ENCODE results near the gene RPL27.
"Not testable (repeated sequence)": the region's sequence is repeated elsewhere in the genome, so short reads cannot be mapped to it uniquely, and the experiment has no call there.

The RPL27 gene

DNA sequence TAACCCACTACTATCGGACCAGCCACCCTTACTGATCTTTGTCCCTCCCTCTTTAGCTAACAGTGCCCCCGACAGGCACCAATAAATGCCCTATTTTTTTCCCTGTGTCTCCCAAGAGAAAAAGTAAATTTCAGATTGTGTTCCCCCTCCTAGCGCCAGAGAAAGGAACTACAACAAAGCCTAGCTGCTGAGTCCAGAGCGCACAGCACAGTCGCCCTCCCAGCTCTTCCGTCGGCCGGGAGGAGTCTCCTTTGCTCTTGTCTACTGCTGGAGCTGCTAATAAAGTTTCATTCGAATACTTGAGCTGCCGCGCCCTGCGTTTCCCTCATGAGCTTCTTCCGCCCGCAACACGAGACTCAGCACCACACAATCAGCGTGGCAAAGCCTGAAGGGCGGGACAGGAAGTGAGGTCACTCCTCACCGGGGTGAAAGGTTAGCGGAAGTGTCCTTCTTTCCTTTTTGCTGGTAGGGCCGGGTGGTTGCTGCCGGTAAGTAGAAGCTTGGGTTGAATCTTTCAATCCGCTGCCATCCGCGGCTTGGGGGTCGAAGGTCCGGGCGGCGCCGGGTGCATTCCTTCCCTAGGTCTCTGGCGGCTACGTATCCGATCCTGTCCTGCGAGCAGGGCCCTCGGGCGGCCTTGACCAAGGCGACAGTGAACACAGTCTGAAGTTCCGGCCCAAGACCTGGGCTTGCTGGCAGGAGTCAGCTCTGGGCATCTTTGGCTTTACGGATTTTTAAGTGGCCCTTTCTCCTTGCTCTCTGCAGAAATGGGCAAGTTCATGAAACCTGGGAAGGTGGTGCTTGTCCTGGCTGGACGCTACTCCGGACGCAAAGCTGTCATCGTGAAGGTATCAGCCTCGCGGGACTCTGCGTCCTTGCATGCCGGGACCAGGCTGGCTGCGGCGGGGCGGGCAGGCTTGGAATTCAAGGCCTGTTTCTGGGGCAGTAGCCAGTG, at the start of gene RPL27:
RPL27 (plus strand) TSS at position 436 of the 955 bp plus-strand sequence; CDS start at position 768, 332 bp downstream.
- no peaks in the 10 kb centered on the region for H3K9me3 ChIP-seq (ENCODE audit: control insufficient read depth in 5 of 5, low read length in 5 of 5)
- H3K4me1 ChIP-seq (ENCODE audit: control insufficient read depth in 5 of 5, insufficient read depth in 5 of 5, low read length in 5 of 5): peaks cover 8 to 37% (median 36%) of the 10 kb centered on the region in 5 donors
- peak within 1 kb of the TSS; percentile 73 to 98 (median 92) for H3K4me3 ChIP-seq (ENCODE audit: low read depth in 1 of 5, low read length in 5 of 5)
- H3K27me3 ChIP-seq (ENCODE audit: control insufficient read depth in 5 of 5, insufficient read depth in 4 of 5, low read length in 5 of 5): no peaks in the 10 kb centered on the region
- peak within 1 kb of the TSS; percentile 75 to 99 (median 94) for H3K9ac ChIP-seq (ENCODE audit: low read length in 5 of 5)
- H3K36me3 ChIP-seq (ENCODE audit: control insufficient read depth in 5 of 5, insufficient read depth in 5 of 5, low read length in 5 of 5): peaks cover 7 to 44% (median 32%) of the 10 kb centered on the region in 5 donors
- H3K27ac ChIP-seq (ENCODE audit: low read depth, low read length): peak within 1 kb of the TSS; percentile 94

DNA sequence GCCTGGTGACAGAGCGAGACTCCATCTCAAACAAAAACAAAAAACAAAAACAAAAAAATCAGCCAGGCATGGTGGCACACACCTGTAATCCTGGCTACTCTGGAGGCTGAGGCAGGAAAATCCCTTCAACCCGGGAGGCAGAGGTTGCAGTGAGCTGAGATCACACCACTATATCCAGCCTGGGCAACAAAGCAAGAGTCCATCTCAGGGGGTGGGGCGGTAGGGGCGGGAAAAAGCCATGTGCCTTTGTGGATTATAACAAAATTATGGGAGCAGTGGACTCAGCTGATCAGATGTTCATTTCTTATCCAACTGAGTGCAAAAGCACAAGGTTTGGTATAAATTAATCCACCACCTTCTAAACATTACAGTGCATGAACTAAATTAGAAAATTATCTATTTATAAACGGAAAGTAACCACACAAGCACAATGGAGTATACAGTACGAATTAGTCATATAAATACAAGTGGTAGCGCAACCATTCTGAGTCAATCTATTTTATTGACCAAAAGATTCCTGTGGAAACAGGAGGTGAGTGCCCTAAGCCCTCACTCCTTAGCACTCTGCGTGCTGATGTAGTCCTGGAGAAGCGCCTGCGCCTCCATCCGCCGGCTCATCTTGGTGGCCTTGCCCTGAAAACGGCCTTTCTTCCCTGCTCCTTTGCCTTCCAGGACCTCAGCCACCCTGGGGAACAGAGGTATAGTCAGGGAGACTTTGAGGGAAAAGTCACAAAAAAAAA, 48.0 kb upstream of the RPL27 start:
- Histone ChIP-seq H3K27ac (ENCODE audit: low read depth, low read length) (no peak overlapping the region), H3K9ac (ENCODE audit: low read length in 5 of 5) (no peak overlapping the region), H3K4me1 (ENCODE audit: control insufficient read depth in 5 of 5, insufficient read depth in 5 of 5, low read length in 5 of 5) (peaks cover 0 to 5% (median 0%) of the 10 kb centered on the region in 5 donors), H3K36me3 (ENCODE audit: control insufficient read depth in 5 of 5, insufficient read depth in 5 of 5, low read length in 5 of 5) (peaks cover 11 to 72% (median 60%) of the 10 kb centered on the region in 5 donors), H3K9me3 (ENCODE audit: control insufficient read depth in 5 of 5, low read length in 5 of 5) (no peaks in the 10 kb centered on the region), H3K27me3 (ENCODE audit: control insufficient read depth in 5 of 5, insufficient read depth in 4 of 5, low read length in 5 of 5) (no peaks in the 10 kb centered on the region), H3K4me3 (ENCODE audit: low read depth in 1 of 5, low read length in 5 of 5) (no peak overlapping the region)

DNA sequence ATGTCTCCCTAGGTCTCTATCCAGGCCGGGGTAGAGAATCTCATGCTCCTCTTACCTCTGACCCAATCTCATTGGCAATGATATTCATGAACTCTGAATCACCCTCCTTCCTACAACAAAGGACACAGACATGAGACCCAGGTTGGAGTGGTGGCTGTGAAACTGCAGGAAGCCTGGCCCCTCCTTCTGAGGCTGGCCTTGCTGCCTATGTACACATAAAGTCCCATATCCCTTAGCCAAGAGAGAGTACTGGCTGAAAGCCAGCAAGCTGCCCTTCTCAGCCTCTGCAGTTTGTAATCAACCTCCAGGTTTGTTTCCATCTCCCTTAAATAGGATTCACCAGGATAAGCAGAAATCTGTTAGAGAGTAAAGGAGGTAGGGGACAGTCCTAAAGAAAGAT, 44.5 kb upstream of the RPL27 start:
- H3K9ac ChIP-seq (ENCODE audit: low read length in 5 of 5): no peak overlapping the region
- no peak overlapping the region for H3K4me3 ChIP-seq (ENCODE audit: low read depth in 1 of 5, low read length in 5 of 5)
- peaks cover 13 to 91% (median 77%) of the 10 kb centered on the region in 5 donors for H3K36me3 ChIP-seq (ENCODE audit: control insufficient read depth in 5 of 5, insufficient read depth in 5 of 5, low read length in 5 of 5)
- H3K27ac ChIP-seq (ENCODE audit: low read depth, low read length): no peak overlapping the region
- no peaks in the 10 kb centered on the region for H3K9me3 ChIP-seq (ENCODE audit: control insufficient read depth in 5 of 5, low read length in 5 of 5)
- H3K27me3 ChIP-seq (ENCODE audit: control insufficient read depth in 5 of 5, insufficient read depth in 4 of 5, low read length in 5 of 5): no peaks in the 10 kb centered on the region
- peaks cover 0 to 4% (median 0%) of the 10 kb centered on the region in 5 donors for H3K4me1 ChIP-seq (ENCODE audit: control insufficient read depth in 5 of 5, insufficient read depth in 5 of 5, low read length in 5 of 5)

DNA sequence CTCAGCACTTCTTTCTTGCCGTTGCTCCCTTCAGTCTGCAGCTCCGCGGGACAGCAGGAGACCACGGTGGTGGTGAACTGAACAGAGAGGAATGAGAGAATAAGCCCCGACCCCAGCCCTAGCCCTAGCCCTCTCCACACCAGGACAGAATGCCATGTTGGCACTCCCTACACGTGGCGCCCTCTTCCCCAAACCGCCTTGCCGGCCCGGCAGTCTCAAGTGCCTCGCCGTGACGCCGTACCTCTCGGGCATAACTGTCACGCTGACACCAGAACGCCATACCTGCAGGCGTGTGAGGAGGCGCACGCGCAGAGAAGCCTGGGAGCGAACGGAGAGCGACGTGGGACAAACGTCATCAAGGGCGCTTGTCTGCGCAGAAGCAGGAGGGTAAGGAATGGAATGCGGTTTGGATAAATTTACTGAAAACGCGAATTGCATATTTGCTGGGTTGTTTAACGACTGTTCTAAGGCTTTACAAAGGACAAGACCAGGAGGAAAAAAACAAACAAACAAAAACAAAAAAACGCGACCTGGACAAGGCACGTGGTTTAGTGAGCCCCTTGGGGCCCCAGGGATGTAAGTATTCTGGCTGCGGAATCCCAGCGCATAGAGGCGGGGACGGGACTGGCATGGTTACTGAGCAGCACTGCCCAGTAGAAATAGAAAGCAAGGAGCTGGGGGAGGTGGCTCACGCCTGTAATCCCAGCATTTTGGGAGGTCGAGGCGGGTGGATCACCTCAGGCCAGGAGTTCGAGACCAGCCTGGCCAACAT, 33.9 kb upstream of the RPL27 start, which contains the start of gene AARSD1:
AARSD1 (minus strand) TSS at position 294 of the 772 bp plus-strand sequence; CDS start at position 280, 14 bp downstream.
- Histone ChIP-seq H3K4me3 (ENCODE audit: low read depth in 1 of 5, low read length in 5 of 5) (peak within 1 kb of the TSS; percentile 79 to 96 (median 86)), H3K9me3 (ENCODE audit: control insufficient read depth in 5 of 5, low read length in 5 of 5) (no peaks in the 10 kb centered on the region), H3K4me1 (ENCODE audit: control insufficient read depth in 5 of 5, insufficient read depth in 5 of 5, low read length in 5 of 5) (peaks cover 0 to 15% (median 9%) of the 10 kb centered on the region in 5 donors), H3K27me3 (ENCODE audit: control insufficient read depth in 5 of 5, insufficient read depth in 4 of 5, low read length in 5 of 5) (no peaks in the 10 kb centered on the region), H3K27ac (ENCODE audit: low read depth, low read length) (peak within 1 kb of the TSS; percentile 74), H3K36me3 (ENCODE audit: control insufficient read depth in 5 of 5, insufficient read depth in 5 of 5, low read length in 5 of 5) (peaks cover 6 to 36% (median 25%) of the 10 kb centered on the region in 5 donors), H3K9ac (ENCODE audit: low read length in 5 of 5) (peak within 1 kb of the TSS; percentile 83 to 98 (median 94))

DNA sequence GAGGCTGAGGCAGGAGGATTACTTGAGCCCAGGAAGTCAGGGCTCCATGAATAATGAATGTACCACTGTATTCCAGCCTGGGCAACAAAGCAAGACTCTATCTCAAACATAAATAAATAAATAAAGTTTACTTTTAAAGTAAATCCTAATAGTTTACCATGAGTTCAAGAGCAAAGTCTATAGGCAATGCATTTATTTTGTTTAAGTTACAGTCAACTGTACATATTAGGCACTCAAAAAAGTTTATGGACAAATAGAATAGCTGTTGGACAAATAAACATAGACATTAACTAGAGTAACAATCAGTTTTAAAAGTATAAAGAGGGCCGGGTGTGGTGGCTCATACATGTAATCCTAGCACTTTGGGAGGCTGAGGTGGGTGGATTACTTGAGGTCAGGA, 30.3 kb upstream of the RPL27 start:
- Histone ChIP-seq H3K27ac (ENCODE audit: low read depth, low read length) (no peak overlapping the region), H3K4me1 (ENCODE audit: control insufficient read depth in 5 of 5, insufficient read depth in 5 of 5, low read length in 5 of 5) (peaks cover 0 to 15% (median 9%) of the 10 kb centered on the region in 5 donors), H3K27me3 (ENCODE audit: control insufficient read depth in 5 of 5, insufficient read depth in 4 of 5, low read length in 5 of 5) (no peaks in the 10 kb centered on the region), H3K36me3 (ENCODE audit: control insufficient read depth in 5 of 5, insufficient read depth in 5 of 5, low read length in 5 of 5) (peaks cover 0 to under 1% (median 0%) of the 10 kb centered on the region in 5 donors), H3K9ac (ENCODE audit: low read length in 5 of 5) (no peak overlapping the region), H3K9me3 (ENCODE audit: control insufficient read depth in 5 of 5, low read length in 5 of 5) (no peaks in the 10 kb centered on the region), H3K4me3 (ENCODE audit: low read depth in 1 of 5, low read length in 5 of 5) (no peak overlapping the region)

DNA sequence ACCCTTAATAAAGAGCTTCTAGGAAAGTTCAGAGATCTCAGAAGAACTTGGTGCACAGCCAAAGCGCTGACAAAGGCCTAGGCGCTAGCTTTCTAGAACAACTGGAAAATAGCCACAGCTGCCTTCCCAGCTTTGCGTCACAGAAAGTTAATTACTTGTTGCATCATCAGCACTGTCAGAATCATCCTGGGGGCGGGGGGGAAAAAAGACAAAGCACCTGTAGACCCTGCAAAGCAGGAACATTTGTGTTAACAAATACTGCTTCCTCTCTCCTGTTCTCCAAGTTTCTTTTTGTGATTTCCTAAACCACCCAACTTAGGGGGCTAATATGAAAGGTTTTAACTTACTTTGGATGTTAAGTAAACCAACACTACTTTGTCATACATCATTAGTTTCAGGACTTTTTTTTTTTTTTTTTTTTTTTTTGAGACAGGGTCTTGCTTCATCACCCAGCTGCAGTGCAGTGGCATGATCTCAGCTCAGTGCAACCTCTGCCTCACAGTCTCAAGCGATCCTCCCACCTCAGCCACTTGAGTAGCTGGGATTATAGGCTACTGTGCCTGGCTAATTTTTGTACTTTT, 29.1 kb upstream of the RPL27 start:
- Histone ChIP-seq H3K9me3 (ENCODE audit: control insufficient read depth in 5 of 5, low read length in 5 of 5) (no peaks in the 10 kb centered on the region), H3K4me1 (ENCODE audit: control insufficient read depth in 5 of 5, insufficient read depth in 5 of 5, low read length in 5 of 5) (peaks cover 0 to 5% (median under 1%) of the 10 kb centered on the region in 5 donors), H3K27ac (ENCODE audit: low read depth, low read length) (no peak overlapping the region), H3K27me3 (ENCODE audit: control insufficient read depth in 5 of 5, insufficient read depth in 4 of 5, low read length in 5 of 5) (no peaks in the 10 kb centered on the region), H3K9ac (ENCODE audit: low read length in 5 of 5) (no peak overlapping the region), H3K4me3 (ENCODE audit: low read depth in 1 of 5, low read length in 5 of 5) (no peak overlapping the region), H3K36me3 (ENCODE audit: control insufficient read depth in 5 of 5, insufficient read depth in 5 of 5, low read length in 5 of 5) (no peaks in the 10 kb centered on the region)

DNA sequence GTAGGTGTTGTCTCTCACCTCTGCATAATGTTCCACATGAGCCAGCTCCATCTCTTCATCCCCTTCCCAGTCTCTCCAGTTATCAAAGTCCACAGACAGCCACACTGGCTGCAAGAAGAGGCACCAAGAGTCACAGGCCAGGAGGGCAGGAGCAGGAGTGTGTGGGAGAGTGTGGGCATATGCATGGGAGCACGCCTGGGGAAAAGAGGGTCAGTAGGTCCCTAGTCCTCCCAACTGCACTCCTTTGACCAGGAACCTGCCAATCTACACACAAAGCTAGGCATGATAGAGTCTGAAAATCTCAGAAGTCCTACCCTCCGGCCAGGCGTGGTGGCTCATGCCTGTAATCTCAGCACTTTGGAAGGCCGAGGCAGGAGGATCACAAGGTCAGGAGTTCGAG, 26.6 kb upstream of the RPL27 start:
- Histone ChIP-seq H3K9me3 (ENCODE audit: control insufficient read depth in 5 of 5, low read length in 5 of 5) (no peaks in the 10 kb centered on the region), H3K4me3 (ENCODE audit: low read depth in 1 of 5, low read length in 5 of 5) (no peak overlapping the region), H3K9ac (ENCODE audit: low read length in 5 of 5) (no peak overlapping the region), H3K4me1 (ENCODE audit: control insufficient read depth in 5 of 5, insufficient read depth in 5 of 5, low read length in 5 of 5) (no peaks in the 10 kb centered on the region), H3K27me3 (ENCODE audit: control insufficient read depth in 5 of 5, insufficient read depth in 4 of 5, low read length in 5 of 5) (no peaks in the 10 kb centered on the region), H3K27ac (ENCODE audit: low read depth, low read length) (no peak overlapping the region), H3K36me3 (ENCODE audit: control insufficient read depth in 5 of 5, insufficient read depth in 5 of 5, low read length in 5 of 5) (no peaks in the 10 kb centered on the region)

DNA sequence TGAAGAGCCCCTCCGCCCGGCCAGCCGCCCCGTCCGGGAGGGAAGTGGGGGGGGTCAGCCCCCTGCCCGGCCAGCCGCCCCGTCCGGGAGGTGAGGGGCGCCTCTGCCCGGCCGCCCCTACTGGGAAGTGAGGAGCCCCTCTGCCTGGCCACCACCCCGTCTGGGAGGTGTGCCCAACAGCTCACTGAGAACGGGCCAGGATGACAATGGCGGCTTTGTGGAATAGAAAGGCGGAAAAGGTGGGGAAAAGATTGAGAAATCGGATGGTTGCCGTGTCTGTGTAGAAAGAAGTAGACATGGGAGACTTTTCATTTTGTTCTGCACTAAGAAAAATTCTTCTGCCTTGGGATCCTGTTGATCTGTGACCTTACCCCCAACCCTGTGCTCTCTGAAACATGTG, 24.9 kb upstream of the RPL27 start:
- H3K36me3 ChIP-seq (ENCODE audit: control insufficient read depth in 5 of 5, insufficient read depth in 5 of 5, low read length in 5 of 5); H3K9ac ChIP-seq (ENCODE audit: low read length in 5 of 5); H3K4me3 ChIP-seq (ENCODE audit: low read depth in 1 of 5, low read length in 5 of 5); H3K4me1 ChIP-seq (ENCODE audit: control insufficient read depth in 5 of 5, insufficient read depth in 5 of 5, low read length in 5 of 5); H3K9me3 ChIP-seq (ENCODE audit: control insufficient read depth in 5 of 5, low read length in 5 of 5); H3K27ac ChIP-seq (ENCODE audit: low read depth, low read length); H3K27me3 ChIP-seq (ENCODE audit: control insufficient read depth in 5 of 5, insufficient read depth in 4 of 5, low read length in 5 of 5): not testable (repeated sequence)

DNA sequence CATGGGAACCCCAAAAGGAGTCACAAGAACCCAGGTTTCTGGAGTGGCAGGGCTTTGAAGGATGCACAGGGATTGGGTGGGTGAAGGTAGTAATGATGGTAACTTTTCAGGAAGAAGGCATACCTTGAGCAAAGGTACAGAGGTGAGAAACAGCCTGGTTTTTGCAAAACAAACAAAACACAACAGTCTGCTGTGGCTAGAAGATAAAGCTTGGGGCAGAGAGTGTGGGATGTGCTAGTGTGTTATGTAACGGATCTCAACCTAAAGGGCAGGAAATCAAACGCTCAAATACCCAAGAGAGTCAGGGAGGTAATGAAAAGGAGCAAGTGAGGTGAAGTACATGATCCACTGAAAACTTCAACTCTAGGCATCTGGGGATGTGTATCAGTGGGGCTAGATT, 23.0 kb upstream of the RPL27 start:
- Histone ChIP-seq H3K9ac (ENCODE audit: low read length in 5 of 5) (no peak overlapping the region), H3K27me3 (ENCODE audit: control insufficient read depth in 5 of 5, insufficient read depth in 4 of 5, low read length in 5 of 5) (no peaks in the 10 kb centered on the region), H3K27ac (ENCODE audit: low read depth, low read length) (no peak overlapping the region), H3K36me3 (ENCODE audit: control insufficient read depth in 5 of 5, insufficient read depth in 5 of 5, low read length in 5 of 5) (no peaks in the 10 kb centered on the region), H3K9me3 (ENCODE audit: control insufficient read depth in 5 of 5, low read length in 5 of 5) (no peaks in the 10 kb centered on the region), H3K4me1 (ENCODE audit: control insufficient read depth in 5 of 5, insufficient read depth in 5 of 5, low read length in 5 of 5) (peaks cover 0 to 9% (median 9%) of the 10 kb centered on the region in 5 donors), H3K4me3 (ENCODE audit: low read depth in 1 of 5, low read length in 5 of 5) (no peak overlapping the region)

Data from subcutaneous abdominal adipose tissue (tissue), 5 donors.